ENCODE data around the gene SLCO1B3. TPM values are rescaled to one million over a fixed set of nuclear protein-coding genes. Genes with fewer than 3 reads are reported as not detected.

SLCO1B3 gene
- total RNA-seq, 4 donors from 2014 or later = 1.2 to 6.6 (median 4.4) TPM

- no peaks in the 10 kb centered on the region for H3K36me3 ChIP-seq
- no peaks in the 10 kb centered on the region for H3K4me1 ChIP-seq
- H3K4me3 ChIP-seq = no peak overlapping the region
- DNase-seq (ENCODE audit: low spot score in 2 of 2) = peak in 1 of 2 donors; percentile 27
- H3K27me3 ChIP-seq = no peaks in the 10 kb centered on the region
- no peak overlapping the region for H3K27ac ChIP-seq
- TF ChIP-seq CTCF (IDR thresholded peaks at IDR 0.05) (peak in 3 of 5 experiments; percentile 32 to 71 (median 35)), EP300 (IDR thresholded peaks at IDR 0.05) (no peak), POLR2A (IDR thresholded peaks at IDR 0.05) (no peak)
- WGBS, 2 donors = 24 to 33% methylated on average over 1 of the region's 1 CpG
- no peaks in the 10 kb centered on the region for H3K9me3 ChIP-seq
These were observed 12.0 kb upstream of the SLCO1B3 start for GRCh38 chr12:20798554-20798953.

GRCh38 chr12:20800160-20800559 lies 10.3 kb upstream of the SLCO1B3 start:
- no peak for TF ChIP-seq CTCF (IDR thresholded peaks at IDR 0.05)
- TF ChIP-seq EP300 (IDR thresholded peaks at IDR 0.05) = no peak
- no peak for TF ChIP-seq POLR2A (IDR thresholded peaks at IDR 0.05)
- DNase-seq (ENCODE audit: low spot score in 2 of 2) = no peak
- H3K4me1 ChIP-seq = no peaks in the 10 kb centered on the region
- no peaks in the 10 kb centered on the region for H3K9me3 ChIP-seq
- H3K27ac ChIP-seq = no peak overlapping the region
- WGBS, 2 donors = 82 to 90% methylated on average over 1 of the region's 1 CpG
- no peak overlapping the region for H3K4me3 ChIP-seq
- no peaks in the 10 kb centered on the region for H3K27me3 ChIP-seq
- no peaks in the 10 kb centered on the region for H3K36me3 ChIP-seq

GRCh38 chr12:20801035-20801434 lies 9.5 kb upstream of the SLCO1B3 start:
- H3K36me3 ChIP-seq = no peaks in the 10 kb centered on the region
- no peak overlapping the region for H3K27ac ChIP-seq
- DNase-seq (ENCODE audit: low spot score in 2 of 2) = no peak
- TF ChIP-seq EP300 (IDR thresholded peaks at IDR 0.05) = no peak
- no peak for TF ChIP-seq POLR2A (IDR thresholded peaks at IDR 0.05)
- no peak for TF ChIP-seq CTCF (IDR thresholded peaks at IDR 0.05)
- H3K27me3 ChIP-seq = no peaks in the 10 kb centered on the region
- no peaks in the 10 kb centered on the region for H3K9me3 ChIP-seq
- H3K4me3 ChIP-seq = no peak overlapping the region
- H3K4me1 ChIP-seq = no peaks in the 10 kb centered on the region

GRCh38 chr12:20805921-20806320 lies 4.6 kb upstream of the SLCO1B3 start:
- H3K9me3 ChIP-seq = no peaks in the 10 kb centered on the region
- 53 to 70% methylated on average over 1 of the region's 1 CpG for WGBS, 2 donors

More at GRCh38 chr12:20805921-20806320, 4.6 kb upstream of the SLCO1B3 start:
- H3K4me3 ChIP-seq = no peak overlapping the region
- no peaks in the 10 kb centered on the region for H3K27me3 ChIP-seq
- no peaks in the 10 kb centered on the region for H3K4me1 ChIP-seq
- no peak overlapping the region for H3K27ac ChIP-seq
- no peak for DNase-seq (ENCODE audit: low spot score in 2 of 2)
- no peaks in the 10 kb centered on the region for H3K36me3 ChIP-seq
- TF ChIP-seq POLR2A (IDR thresholded peaks at IDR 0.05) (no peak), EP300 (IDR thresholded peaks at IDR 0.05) (no peak), CTCF (IDR thresholded peaks at IDR 0.05) (no peak)
